ENCODE measurements around the gene CCNA2. TPM values are rescaled to one million over a fixed set of nuclear protein-coding genes. Genes with fewer than 3 reads are reported as not detected.

CCNA2 gene
- total RNA-seq = 0.34 and 0.93 TPM in 2 replicates

GRCh38 chr4:121823505-121824170 lies at the start of gene CCNA2:
Gene CCNA2 (minus strand): TSS chr4:121823883. CDS start chr4:121823628, 255 bp downstream.

GRCh38 chr4:121869841-121870822 lies 46.4 kb upstream of the CCNA2 start, which contains the start of gene BBS7:
Gene BBS7 (minus strand): TSS chr4:121870474. CDS start chr4:121870313, 161 bp downstream.

GRCh38 chr4:121800961-121801714 lies 22.5 kb downstream of the CCNA2 start, which contains the start of gene EXOSC9:
Gene EXOSC9 (plus strand): TSS chr4:121801323. CDS start chr4:121801425, 102 bp downstream.

Other genes starting within 250 kb of the CCNA2 start
- gene ANXA5, start 126.9 kb downstream of the CCNA2 start, total RNA-seq = 204 and 212 TPM in 2 replicates
- gene SMIM43, start 58.7 kb downstream of the CCNA2 start, total RNA-seq = not detected in 2 replicates
- 17.4 and 17.8 TPM in 2 replicates for gene EXOSC9, start 22.6 kb downstream of the CCNA2 start, total RNA-seq
- gene BBS7, start 46.6 kb upstream of the CCNA2 start, total RNA-seq = 17.4 and 18.1 TPM in 2 replicates
- gene TRPC3, start 128.2 kb upstream of the CCNA2 start, total RNA-seq = not detected in 2 replicates

Data from nasal cavity respiratory epithelium epithelial cell of viscerocranial mucosa (primary cell).